HepG2 (cell line): ENCODE data around the gene FBXO5. TPM values are rescaled to one million over a fixed set of nuclear protein-coding genes. Genes with fewer than 3 reads are reported as not detected.

Experiments
- BRD4 ChIP-seq: sonication (generic); formaldehyde crosslinking; IDR thresholded peaks from 2 replicates; pipeline ENCODE4 v1.4.0; 2020; ENCODE audit warnings: missing genetic modification reagents
- ELF3 ChIP-seq: IDR thresholded peaks from 2 replicates; pipeline ENCODE4 v1.6.1; 2016; ENCODE audit warnings: missing genetic modification reagents, missing compliant biosample characterization
- FOXK1 ChIP-seq: sonication (generic); formaldehyde crosslinking; IDR thresholded peaks from 2 replicates; pipeline ENCODE4 v1.4.0; 2020; ENCODE audit warnings: low read depth, missing genetic modification reagents, borderline replicate concordance
- HMG20A ChIP-seq: IDR thresholded peaks from 2 replicates; pipeline ENCODE4 v1.6.1; 2016; ENCODE audit warnings: borderline replicate concordance
- HNF4G ChIP-seq, 2 experiments: sonication (generic) in 1 of 2; formaldehyde crosslinking in 1 of 2; IDR thresholded peaks; 2 replicates each; pipeline versions ENCODE4 v1.4.0 to v1.6.1; 2011 to 2020; ENCODE audit warnings: borderline replicate concordance in 2 of 2, low read depth in 2 of 2, mild to moderate bottlenecking in 2 of 2, low read length in 1 of 2, missing genetic modification reagents in 1 of 2, moderate library complexity in 1 of 2
- HOXD1 ChIP-seq: sonication (generic); formaldehyde crosslinking; IDR thresholded peaks from 2 replicates; pipeline ENCODE4 v1.5.0; 2020; ENCODE audit warnings: missing genetic modification reagents
- KLF6 ChIP-seq: IDR thresholded peaks from 2 replicates; pipeline ENCODE4 v1.8.0; 2016; ENCODE audit warnings: missing biosample characterization, missing genetic modification reagents
- PHF21A ChIP-seq: sonication (generic); formaldehyde crosslinking; IDR thresholded peaks from 2 replicates; pipeline ENCODE4 v1.5.0; 2020; ENCODE audit warnings: mild to moderate bottlenecking, missing genetic modification reagents
- RARG ChIP-seq: sonication (generic); formaldehyde crosslinking; IDR thresholded peaks from 2 replicates; pipeline ENCODE4 v1.4.0; 2020; ENCODE audit warnings: low read depth, mild to moderate bottlenecking, missing genetic modification reagents
- SAP130 ChIP-seq: IDR thresholded peaks from 2 replicates; pipeline ENCODE4 v1.6.1; 2016; ENCODE audit warnings: low read depth
- ZFP90 ChIP-seq: sonication (generic); formaldehyde crosslinking; IDR thresholded peaks from 2 replicates; pipeline ENCODE4 v1.8.0; 2022; ENCODE audit warnings: missing genetic modification reagents, mild to moderate bottlenecking, inconsistent platforms, borderline replicate concordance
- ZNF138 ChIP-seq: sonication (generic); formaldehyde crosslinking; IDR thresholded peaks from 2 replicates; pipeline ENCODE4 v1.5.0; 2020; ENCODE audit warnings: mild to moderate bottlenecking, low read depth, missing genetic modification reagents
- ZNF17 ChIP-seq: sonication (generic); formaldehyde crosslinking; IDR thresholded peaks from 2 replicates; pipeline ENCODE4 v1.5.0; 2020; ENCODE audit warnings: mild to moderate bottlenecking, missing genetic modification reagents
- ZNF251 ChIP-seq: sonication (generic); formaldehyde crosslinking; IDR thresholded peaks from 2 replicates; pipeline ENCODE4 v1.9.0; 2021; ENCODE audit warnings: mild to moderate bottlenecking, missing genetic modification reagents
- ZNF44 ChIP-seq: sonication (generic); formaldehyde crosslinking; IDR thresholded peaks from 2 replicates; pipeline ENCODE4 v1.5.1; 2020; ENCODE audit warnings: mild to moderate bottlenecking, missing genetic modification reagents
- polyA plus RNA-seq, 8 experiments: library from polyadenylated mRNA; depleted of rRNA in 3 of 8; stranded (reverse) in 7 of 8; unstranded in 1 of 8; fragments of >200 nt; fragmentation: Illumina TruSeq in 4 of 8; extraction: Trizol in 4 of 8; gene quantifications; 2 replicates each; pipeline versions ENCODE4 v1.2.1 to v1.2.3, GENCODE V29; 2011 to 2016; ENCODE audit warnings: low read depth in 4 of 8, missing spikeins in 1 of 8, mixed read lengths in 1 of 8; ENCODE audit not compliant: insufficient read depth in 1 of 8
- total RNA-seq, 5 experiments: library from RNA; depleted of rRNA; stranded (reverse); fragments of >200 nt; fragmentation: Illumina TruSeq; extraction: Trizol; gene quantifications; 2 replicates each; pipeline ENCODE4 v1.2.3, GENCODE V29; 2016; ENCODE audit warnings: low read depth in 1 of 5
- TF ChIP-seq, protein P1 (sequence below): sonication (generic); formaldehyde crosslinking; IDR thresholded peaks from 2 replicates; pipeline ENCODE4 v1.5.1; 2020; ENCODE audit warnings: missing genetic modification reagents, mild to moderate bottlenecking, borderline replicate concordance
- TF ChIP-seq, protein P2 (sequence below): sonication (generic); formaldehyde crosslinking; IDR thresholded peaks from 2 replicates; pipeline ENCODE4 v1.4.0; 2020; ENCODE audit warnings: missing genetic modification reagents
- TF ChIP-seq, protein P3 (sequence below): sonication (generic); IDR thresholded peaks from 2 replicates; pipeline ENCODE4 v1.6.1; 2016; ENCODE audit warnings: low read depth, borderline replicate concordance
- TF ChIP-seq, protein P4 (sequence below): sonication (generic); formaldehyde crosslinking; IDR thresholded peaks from 2 replicates; pipeline ENCODE4 v1.4.0; 2020; ENCODE audit warnings: missing genetic modification reagents
- TF ChIP-seq, protein P5 (sequence below): IDR thresholded peaks from 2 replicates; pipeline ENCODE4 v1.6.1; 2016; ENCODE audit warnings: mild to moderate bottlenecking, missing biosample characterization, missing genetic modification reagents
- TF ChIP-seq, protein P6 (sequence below): sonication (generic); formaldehyde crosslinking; conservative IDR thresholded peaks from 2 replicates; pipeline ENCODE4 v1.8.0; 2022; ENCODE audit warnings: mild to moderate bottlenecking, moderate library complexity, missing genetic modification reagents

Gene FBXO5
- total and polyA plus RNA-seq, 2 of the 13 experiments (the other 11 are each of a cell fraction or from before 2014, with no cell fraction given), result 15.8 to 41.5 TPM

DNA sequence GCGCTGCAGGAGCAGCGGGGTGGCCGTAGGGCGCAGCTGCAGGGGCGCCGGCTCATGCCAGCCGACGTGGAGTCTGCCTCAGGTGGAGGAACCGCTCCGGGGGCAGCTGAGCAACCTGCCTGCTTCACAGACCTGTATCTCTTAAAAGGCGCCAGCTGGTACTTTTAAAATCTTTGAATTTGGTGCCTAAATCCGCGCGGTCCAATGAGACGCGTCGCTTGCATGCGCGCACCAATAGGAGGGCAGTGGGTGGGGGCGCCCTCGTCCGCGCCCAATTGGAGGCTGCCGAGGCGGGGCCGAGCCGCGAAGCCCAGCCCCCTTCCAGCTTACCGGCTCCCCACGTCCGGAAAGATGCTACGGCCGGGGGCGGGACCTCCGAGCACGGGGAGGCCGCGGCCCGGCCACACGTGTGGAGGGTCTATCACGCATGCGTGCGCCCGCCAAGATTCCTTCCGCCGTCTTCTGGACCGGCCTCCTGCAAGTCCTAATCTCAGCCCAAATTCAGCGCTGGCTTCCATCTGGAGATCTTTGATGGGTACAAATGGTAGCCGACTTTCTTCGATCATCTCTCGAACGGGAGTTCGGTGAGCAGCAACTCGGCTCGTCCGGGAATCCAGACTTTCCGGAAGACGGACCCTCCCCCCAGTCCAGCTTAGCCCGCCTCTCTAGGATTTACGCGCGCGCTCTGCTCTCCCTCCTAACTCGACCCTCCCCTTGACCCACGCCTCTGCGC, at the start of gene FBXO5 (continued):
- TF ChIP-seq, protein P1, sequence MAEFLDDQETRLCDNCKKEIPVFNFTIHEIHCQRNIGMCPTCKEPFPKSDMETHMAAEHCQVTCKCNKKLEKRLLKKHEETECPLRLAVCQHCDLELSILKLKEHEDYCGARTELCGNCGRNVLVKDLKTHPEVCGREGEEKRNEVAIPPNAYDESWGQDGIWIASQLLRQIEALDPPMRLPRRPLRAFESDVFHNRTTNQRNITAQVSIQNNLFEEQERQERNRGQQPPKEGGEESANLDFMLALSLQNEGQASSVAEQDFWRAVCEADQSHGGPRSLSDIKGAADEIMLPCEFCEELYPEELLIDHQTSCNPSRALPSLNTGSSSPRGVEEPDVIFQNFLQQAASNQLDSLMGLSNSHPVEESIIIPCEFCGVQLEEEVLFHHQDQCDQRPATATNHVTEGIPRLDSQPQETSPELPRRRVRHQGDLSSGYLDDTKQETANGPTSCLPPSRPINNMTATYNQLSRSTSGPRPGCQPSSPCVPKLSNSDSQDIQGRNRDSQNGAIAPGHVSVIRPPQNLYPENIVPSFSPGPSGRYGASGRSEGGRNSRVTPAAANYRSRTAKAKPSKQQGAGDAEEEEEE (CRISPR knock-in tag), result peak; percentile 38; the same call in 1 of the 2 replicates
- TF ChIP-seq ZNF44 (CRISPR knock-in tag) (0 out of 2 replicates have a peak, but pooled peaks have one; percentile 68), ZNF17 (no peak), ZFP90 (CRISPR knock-in tag) (no peak; the same call in none of the 2 replicates), RARG (CRISPR knock-in tag) (peak; percentile 75; the same call in 1 of the 2 replicates), HOXD1 (CRISPR knock-in tag) (peak; percentile 26; the same call in 1 of the 2 replicates), HNF4G (IDR thresholded peaks at IDR 0.05; ENCODE audit: borderline replicate concordance, low read depth, low read length) (no peak), HNF4G (CRISPR knock-in tag; IDR thresholded peaks at IDR 0.05; ENCODE audit: borderline replicate concordance, low read depth) (peak; percentile 37; the same call in 1 of the 2 replicates), FOXK1 (CRISPR knock-in tag) (peak; percentile 23; the same call in 1 of the 2 replicates), ZNF138 (peak; percentile 83; the same call in 1 of the 2 replicates), PHF21A (CRISPR knock-in tag) (peak; percentile 62), ZNF251 (CRISPR knock-in tag) (0 out of 2 replicates have a peak, but pooled peaks have one; percentile 27), SAP130 (CRISPR knock-in tag) (peak; percentile 100), HMG20A (CRISPR knock-in tag) (0 out of 2 replicates have a peak, but pooled peaks have one; percentile 32), KLF6 (CRISPR knock-in tag) (peak; percentile 81), BRD4 (CRISPR knock-in tag) (peak; percentile 50), ELF3 (CRISPR knock-in tag) (peak; percentile 40; the same call in 1 of the 2 replicates)
- TF ChIP-seq, protein P2, sequence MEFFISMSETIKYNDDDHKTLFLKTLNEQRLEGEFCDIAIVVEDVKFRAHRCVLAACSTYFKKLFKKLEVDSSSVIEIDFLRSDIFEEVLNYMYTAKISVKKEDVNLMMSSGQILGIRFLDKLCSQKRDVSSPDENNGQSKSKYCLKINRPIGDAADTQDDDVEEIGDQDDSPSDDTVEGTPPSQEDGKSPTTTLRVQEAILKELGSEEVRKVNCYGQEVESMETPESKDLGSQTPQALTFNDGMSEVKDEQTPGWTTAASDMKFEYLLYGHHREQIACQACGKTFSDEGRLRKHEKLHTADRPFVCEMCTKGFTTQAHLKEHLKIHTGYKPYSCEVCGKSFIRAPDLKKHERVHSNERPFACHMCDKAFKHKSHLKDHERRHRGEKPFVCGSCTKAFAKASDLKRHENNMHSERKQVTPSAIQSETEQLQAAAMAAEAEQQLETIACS (CRISPR knock-in tag), result peak; percentile 43; the same call in 1 of the 2 replicates
- TF ChIP-seq, protein P3, sequence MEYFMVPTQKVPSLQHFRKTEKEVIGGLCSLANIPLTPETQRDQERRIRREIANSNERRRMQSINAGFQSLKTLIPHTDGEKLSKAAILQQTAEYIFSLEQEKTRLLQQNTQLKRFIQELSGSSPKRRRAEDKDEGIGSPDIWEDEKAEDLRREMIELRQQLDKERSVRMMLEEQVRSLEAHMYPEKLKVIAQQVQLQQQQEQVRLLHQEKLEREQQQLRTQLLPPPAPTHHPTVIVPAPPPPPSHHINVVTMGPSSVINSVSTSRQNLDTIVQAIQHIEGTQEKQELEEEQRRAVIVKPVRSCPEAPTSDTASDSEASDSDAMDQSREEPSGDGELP, result peak; percentile 97
- TF ChIP-seq, protein P4, sequence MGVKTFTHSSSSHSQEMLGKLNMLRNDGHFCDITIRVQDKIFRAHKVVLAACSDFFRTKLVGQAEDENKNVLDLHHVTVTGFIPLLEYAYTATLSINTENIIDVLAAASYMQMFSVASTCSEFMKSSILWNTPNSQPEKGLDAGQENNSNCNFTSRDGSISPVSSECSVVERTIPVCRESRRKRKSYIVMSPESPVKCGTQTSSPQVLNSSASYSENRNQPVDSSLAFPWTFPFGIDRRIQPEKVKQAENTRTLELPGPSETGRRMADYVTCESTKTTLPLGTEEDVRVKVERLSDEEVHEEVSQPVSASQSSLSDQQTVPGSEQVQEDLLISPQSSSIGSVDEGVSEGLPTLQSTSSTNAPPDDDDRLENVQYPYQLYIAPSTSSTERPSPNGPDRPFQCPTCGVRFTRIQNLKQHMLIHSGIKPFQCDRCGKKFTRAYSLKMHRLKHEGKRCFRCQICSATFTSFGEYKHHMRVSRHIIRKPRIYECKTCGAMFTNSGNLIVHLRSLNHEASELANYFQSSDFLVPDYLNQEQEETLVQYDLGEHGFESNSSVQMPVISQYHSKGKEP, result peak; percentile 67; the same call in 1 of the 2 replicates
- TF ChIP-seq, protein P5, sequence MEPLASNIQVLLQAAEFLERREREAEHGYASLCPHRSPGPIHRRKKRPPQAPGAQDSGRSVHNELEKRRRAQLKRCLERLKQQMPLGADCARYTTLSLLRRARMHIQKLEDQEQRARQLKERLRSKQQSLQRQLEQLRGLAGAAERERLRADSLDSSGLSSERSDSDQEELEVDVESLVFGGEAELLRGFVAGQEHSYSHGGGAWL (CRISPR knock-in tag), result peak; percentile 82; the same call in 1 of the 2 replicates
- TF ChIP-seq, protein P6, sequence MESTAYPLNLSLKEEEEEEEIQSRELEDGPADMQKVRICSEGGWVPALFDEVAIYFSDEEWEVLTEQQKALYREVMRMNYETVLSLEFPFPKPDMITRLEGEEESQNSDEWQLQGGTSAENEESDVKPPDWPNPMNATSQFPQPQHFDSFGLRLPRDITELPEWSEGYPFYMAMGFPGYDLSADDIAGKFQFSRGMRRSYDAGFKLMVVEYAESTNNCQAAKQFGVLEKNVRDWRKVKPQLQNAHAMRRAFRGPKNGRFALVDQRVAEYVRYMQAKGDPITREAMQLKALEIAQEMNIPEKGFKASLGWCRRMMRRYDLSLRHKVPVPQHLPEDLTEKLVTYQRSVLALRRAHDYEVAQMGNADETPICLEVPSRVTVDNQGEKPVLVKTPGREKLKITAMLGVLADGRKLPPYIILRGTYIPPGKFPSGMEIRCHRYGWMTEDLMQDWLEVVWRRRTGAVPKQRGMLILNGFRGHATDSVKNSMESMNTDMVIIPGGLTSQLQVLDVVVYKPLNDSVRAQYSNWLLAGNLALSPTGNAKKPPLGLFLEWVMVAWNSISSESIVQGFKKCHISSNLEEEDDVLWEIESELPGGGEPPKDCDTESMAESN, result peak; percentile 92
